K562 (cell line): Measurements from ENCODE around the gene MCC.

Source experiments
- EWSR1 ChIP-seq: fragments of 450-650 bp; IDR thresholded peaks from 2 replicates; pipeline ENCODE4 v1.6.1; 2018; ENCODE audit warnings: borderline replicate concordance, mild to moderate bottlenecking, low read depth, moderate library complexity; ENCODE audit not compliant: partially characterized antibody
- MAFK ChIP-seq: IDR thresholded peaks from 2 replicates; pipeline ENCODE4 v1.6.1; 2011; ENCODE audit warnings: low read length, improper control_type of control experiment
- NRF1 ChIP-seq, 2 experiments: fragments of 450-650 bp; IDR thresholded peaks in 1 of 2; conservative IDR thresholded peaks in 1 of 2; 2 replicates each; pipeline ENCODE4 v1.6.1; 2014; ENCODE audit warnings: mild to moderate bottlenecking in 2 of 2
- POLR2A ChIP-seq: fragments of 450-650 bp; conservative IDR thresholded peaks from 2 replicates; pipeline ENCODE4 v1.6.1; 2016
- ZNF512 ChIP-seq: IDR thresholded peaks from 2 replicates; pipeline ENCODE4 v1.6.1; 2016; ENCODE audit warnings: missing genetic modification characterization, missing compliant biosample characterization
- ZZZ3 ChIP-seq: fragments of 450-650 bp; IDR thresholded peaks from 2 replicates; pipeline ENCODE4 v1.6.1; 2016; ENCODE audit warnings: antibody characterized with exemption, mild to moderate bottlenecking, moderate library complexity
- TF ChIP-seq, protein P1 (sequence below), 3 experiments: IDR thresholded peaks in 2 of 3; conservative IDR thresholded peaks in 1 of 3; 2 replicates each; pipeline ENCODE4 v1.5.1; 2011 to 2012; ENCODE audit warnings: low read length in 3 of 3, mild to moderate bottlenecking in 3 of 3, control low read depth in 2 of 3, improper control_type of control experiment in 1 of 3, inconsistent platforms in 1 of 3, low read depth in 1 of 3, mixed read lengths in 1 of 3, moderate library complexity in 1 of 3; ENCODE audit not compliant: insufficient read depth in 2 of 3
- TF ChIP-seq, protein P2 (sequence below): fragments of 250-450 bp; sonication (Bioruptor Pico); IDR thresholded peaks from 2 replicates; pipeline ENCODE4 v1.4.0; 2020; ENCODE audit warnings: mild to moderate bottlenecking, moderate library complexity
- TF ChIP-seq, protein P3 (sequence below): IDR thresholded peaks from 3 replicates; pipeline ENCODE4 v1.6.1; 2011; ENCODE audit warnings: borderline replicate concordance, mild to moderate bottlenecking; ENCODE audit not compliant: insufficient read length, insufficient read depth
- TF ChIP-seq, protein P4 (sequence below): sonication (generic); formaldehyde crosslinking; IDR thresholded peaks from 2 replicates; pipeline ENCODE4 v1.8.1; 2022; ENCODE audit warnings: missing genetic modification reagents

DNA sequence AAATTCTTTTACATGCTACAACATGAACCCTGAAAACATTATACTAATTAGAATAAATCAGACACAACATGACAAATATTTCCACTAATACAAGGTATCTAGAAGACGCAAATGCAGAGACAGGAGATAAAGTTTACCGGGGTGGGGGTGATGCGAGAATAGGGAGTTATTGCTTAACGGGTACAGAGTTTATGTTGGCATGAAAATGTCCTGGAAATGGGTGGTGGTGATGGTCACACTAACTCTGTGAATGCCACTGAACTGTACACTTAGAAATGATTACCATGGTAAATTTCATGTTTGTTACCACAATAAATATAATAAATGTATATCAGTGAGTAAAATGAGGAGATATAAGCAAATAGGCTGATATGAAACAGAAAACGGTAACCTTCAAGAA, 378.9 kb downstream of the MCC start:
- no peak for TF ChIP-seq ZNF512 (tag)
- no peak for TF ChIP-seq NRF1 (conservative IDR thresholded peaks at IDR 0.05 in 1 of 2, IDR thresholded peaks at IDR 0.05 in 1 of 2)
- TF ChIP-seq, protein P1, sequence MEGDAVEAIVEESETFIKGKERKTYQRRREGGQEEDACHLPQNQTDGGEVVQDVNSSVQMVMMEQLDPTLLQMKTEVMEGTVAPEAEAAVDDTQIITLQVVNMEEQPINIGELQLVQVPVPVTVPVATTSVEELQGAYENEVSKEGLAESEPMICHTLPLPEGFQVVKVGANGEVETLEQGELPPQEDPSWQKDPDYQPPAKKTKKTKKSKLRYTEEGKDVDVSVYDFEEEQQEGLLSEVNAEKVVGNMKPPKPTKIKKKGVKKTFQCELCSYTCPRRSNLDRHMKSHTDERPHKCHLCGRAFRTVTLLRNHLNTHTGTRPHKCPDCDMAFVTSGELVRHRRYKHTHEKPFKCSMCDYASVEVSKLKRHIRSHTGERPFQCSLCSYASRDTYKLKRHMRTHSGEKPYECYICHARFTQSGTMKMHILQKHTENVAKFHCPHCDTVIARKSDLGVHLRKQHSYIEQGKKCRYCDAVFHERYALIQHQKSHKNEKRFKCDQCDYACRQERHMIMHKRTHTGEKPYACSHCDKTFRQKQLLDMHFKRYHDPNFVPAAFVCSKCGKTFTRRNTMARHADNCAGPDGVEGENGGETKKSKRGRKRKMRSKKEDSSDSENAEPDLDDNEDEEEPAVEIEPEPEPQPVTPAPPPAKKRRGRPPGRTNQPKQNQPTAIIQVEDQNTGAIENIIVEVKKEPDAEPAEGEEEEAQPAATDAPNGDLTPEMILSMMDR (IDR thresholded peaks at IDR 0.05 in 2 of 3, conservative IDR thresholded peaks at IDR 0.05 in 1 of 3; ENCODE audit: insufficient read depth in 2 of 3, low read depth in 1 of 3, low read length in 3 of 3), result no peak
- TF ChIP-seq POLR2A, result no peak
- TF ChIP-seq, protein P2, sequence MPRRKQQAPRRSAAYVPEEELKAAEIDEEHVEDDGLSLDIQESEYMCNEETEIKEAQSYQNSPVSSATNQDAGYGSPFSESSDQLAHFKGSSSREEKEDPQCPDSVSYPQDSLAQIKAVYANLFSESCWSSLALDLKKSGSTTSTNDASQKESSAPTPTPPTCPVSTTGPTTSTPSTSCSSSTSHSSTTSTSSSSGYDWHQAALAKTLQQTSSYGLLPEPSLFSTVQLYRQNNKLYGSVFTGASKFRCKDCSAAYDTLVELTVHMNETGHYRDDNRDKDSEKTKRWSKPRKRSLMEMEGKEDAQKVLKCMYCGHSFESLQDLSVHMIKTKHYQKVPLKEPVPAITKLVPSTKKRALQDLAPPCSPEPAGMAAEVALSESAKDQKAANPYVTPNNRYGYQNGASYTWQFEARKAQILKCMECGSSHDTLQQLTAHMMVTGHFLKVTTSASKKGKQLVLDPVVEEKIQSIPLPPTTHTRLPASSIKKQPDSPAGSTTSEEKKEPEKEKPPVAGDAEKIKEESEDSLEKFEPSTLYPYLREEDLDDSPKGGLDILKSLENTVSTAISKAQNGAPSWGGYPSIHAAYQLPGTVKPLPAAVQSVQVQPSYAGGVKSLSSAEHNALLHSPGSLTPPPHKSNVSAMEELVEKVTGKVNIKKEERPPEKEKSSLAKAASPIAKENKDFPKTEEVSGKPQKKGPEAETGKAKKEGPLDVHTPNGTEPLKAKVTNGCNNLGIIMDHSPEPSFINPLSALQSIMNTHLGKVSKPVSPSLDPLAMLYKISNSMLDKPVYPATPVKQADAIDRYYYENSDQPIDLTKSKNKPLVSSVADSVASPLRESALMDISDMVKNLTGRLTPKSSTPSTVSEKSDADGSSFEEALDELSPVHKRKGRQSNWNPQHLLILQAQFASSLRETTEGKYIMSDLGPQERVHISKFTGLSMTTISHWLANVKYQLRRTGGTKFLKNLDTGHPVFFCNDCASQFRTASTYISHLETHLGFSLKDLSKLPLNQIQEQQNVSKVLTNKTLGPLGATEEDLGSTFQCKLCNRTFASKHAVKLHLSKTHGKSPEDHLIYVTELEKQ (CRISPR knock-in tag), result no peak
- TF ChIP-seq, protein P3, sequence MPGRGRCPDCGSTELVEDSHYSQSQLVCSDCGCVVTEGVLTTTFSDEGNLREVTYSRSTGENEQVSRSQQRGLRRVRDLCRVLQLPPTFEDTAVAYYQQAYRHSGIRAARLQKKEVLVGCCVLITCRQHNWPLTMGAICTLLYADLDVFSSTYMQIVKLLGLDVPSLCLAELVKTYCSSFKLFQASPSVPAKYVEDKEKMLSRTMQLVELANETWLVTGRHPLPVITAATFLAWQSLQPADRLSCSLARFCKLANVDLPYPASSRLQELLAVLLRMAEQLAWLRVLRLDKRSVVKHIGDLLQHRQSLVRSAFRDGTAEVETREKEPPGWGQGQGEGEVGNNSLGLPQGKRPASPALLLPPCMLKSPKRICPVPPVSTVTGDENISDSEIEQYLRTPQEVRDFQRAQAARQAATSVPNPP, result no peak
- no peak for TF ChIP-seq MAFK
- no peak for TF ChIP-seq ZZZ3
- TF ChIP-seq EWSR1, result no peak
- TF ChIP-seq, protein P4, sequence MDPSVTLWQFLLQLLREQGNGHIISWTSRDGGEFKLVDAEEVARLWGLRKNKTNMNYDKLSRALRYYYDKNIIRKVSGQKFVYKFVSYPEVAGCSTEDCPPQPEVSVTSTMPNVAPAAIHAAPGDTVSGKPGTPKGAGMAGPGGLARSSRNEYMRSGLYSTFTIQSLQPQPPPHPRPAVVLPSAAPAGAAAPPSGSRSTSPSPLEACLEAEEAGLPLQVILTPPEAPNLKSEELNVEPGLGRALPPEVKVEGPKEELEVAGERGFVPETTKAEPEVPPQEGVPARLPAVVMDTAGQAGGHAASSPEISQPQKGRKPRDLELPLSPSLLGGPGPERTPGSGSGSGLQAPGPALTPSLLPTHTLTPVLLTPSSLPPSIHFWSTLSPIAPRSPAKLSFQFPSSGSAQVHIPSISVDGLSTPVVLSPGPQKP (CRISPR knock-in tag), result no peak
